Stimulated activated CD8-positive, alpha-beta memory T cell treated with anti-CD3 and anti-CD28 coated beads, Interleukin-2, amount 100 ng/mL, for 1 hour (primary cell): ENCODE data around the gene ACOT11.

ENCODE experiments used
- DNase-seq, 2 donors: peaks; one replicate each; pipeline ENCODE4 v3.0.0-alpha.2; 2020; ENCODE audit warnings: low read depth in 2 of 2

ACOT11 gene

DNA sequence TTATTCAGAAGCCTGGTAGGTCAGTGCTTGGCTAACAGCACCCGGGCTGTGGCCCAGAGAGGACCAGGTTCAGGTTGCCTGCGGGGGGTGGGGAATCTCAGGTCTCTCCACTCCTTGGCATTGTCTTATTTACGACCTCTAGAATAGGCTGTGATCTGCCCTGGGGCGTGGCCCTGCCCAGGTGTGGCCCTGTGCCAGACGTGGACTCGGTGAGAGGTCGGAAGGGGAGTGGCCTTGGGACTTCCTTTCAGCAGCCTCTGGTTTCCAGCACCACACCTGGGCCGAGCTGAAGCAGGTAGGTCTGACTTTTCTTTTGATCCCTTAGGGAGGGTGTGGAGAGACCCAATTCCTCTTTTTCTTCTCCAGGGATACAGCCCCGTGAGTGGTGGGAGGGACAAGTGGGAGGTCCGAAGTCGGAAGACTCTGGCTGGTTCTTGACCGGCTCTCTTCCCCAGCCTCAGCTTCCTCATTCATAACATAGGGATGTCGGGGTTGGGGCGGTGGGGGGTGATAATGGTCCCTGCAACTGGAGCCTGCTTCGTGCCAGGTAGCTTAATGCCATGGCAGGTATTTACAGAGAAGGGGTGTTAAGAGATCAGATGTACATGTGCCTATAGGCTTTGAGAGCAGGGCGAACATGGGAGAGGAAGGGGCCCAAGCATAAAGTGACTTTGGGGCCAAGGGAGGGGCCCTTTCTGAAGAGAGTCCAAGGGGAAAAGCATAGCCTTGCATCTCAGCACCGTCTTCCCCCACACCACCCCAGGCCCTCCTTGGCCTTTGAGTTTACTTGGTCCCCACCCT, 16.5 kb downstream of the ACOT11 start:
- no peak for DNase-seq

DNA sequence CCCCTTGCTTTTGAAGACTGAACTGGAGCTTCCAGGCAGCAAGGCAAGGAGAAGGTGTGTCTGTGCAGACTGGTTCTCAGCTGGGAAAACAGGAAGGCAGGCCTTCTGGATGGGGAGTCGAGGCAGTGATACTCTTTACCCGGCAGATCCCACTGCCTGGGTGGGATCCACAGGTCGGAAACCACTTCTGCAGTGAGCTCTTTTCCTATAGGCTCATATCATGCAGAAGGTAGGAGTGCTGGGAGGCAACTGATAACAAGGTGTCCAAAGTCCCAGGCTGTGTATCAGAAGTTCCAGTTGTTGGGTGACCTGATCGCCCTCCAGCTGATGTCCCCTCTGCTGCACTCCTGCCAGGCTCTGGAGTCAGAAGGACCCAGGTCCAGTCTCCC, 17.1 kb downstream of the ACOT11 start:
- no peak for DNase-seq

DNA sequence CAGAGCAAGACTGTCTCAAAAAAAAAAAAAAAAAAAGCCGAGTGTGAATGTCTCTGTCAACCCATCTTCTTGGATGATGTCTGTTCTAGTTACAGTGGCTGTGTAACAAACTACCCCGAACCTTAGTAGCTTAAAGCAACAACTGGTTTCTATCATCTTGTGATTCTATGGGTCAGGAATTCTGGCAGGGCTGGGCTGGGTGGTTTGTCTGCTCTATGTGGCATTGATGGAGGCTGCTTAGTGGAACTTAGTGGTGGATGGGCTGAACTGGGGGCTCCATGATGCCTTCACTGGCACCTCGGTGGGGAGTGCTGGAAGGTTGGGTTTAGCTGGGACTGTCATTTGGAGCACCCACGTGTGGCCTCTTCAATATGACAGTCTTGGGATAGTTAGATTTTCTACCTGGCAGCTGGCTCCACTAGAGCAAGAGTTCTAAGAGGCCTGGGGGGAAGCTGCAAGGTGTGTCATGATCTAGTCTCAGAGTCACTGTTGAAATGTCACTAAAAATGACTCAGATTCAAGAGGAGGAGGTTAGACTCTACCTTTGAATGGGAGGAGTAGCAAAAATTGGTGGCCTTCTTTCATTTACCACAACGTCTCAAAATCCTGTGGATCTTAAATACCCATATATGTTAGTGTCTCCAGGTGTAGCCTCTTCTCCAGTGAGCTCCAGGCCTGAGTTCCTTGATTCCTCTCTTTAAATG, 18.6 kb downstream of the ACOT11 start:
- no peak for DNase-seq

DNA sequence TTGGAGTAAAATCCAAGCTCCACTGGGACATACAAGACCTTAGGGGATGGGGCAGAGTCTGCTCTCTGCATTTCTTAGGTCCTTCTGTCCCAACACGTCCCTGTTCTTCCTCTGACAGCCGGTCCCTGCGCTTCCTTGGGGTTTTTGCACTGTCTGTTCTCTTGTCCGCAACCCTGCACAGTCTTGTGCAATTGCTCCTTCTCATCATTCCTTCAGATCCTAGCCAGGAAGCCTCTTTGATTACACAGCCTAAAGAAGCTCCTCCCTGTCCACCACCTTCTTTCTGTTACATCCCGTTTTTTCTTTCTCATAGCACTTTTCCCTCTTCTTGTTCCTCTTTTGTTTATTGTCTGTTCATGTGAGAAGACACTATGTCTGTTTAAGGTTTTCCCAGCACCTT, 19.9 kb downstream of the ACOT11 start:
- DNase-seq, result no peak

DNA sequence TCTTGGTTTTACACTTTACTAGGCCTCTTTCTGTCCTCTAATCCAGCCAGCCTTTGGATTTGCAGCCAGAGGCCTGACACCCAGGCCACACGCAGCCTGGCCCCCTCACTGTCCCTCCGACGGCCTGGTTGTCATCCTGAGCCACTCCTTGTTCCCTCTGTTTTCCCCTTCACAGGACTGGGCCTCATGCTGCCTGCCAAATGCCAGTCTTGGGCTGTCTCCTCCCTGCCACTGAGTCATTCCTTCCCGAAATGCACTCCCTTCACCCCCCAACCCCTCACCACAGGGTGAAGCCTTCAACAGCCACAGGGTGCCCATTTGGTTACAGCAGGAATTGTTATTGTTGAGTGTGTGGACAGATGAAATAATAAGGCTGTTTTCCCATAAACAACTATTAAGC, 21.3 kb downstream of the ACOT11 start:
- DNase-seq, result no peak

DNA sequence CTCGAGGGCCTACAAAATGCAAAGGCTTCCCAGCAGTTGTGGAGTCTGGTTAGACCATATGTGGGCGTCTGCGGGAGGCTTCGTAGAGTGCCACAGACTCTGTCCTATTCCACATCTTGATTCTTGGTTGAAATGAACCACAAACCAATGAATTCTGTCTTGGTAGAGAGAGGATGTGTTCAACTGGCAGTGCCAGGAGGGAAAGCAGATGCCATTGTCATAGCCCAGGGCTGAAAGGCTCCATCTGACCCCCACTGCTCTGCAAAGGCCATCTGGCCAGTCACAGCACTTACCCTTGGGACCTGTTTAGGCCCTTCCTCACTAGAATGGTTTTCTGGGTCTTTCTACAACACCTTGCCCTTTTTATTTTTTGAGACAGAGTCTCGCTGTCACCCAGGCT, 22.1 kb downstream of the ACOT11 start:
- DNase-seq, result no peak

DNA sequence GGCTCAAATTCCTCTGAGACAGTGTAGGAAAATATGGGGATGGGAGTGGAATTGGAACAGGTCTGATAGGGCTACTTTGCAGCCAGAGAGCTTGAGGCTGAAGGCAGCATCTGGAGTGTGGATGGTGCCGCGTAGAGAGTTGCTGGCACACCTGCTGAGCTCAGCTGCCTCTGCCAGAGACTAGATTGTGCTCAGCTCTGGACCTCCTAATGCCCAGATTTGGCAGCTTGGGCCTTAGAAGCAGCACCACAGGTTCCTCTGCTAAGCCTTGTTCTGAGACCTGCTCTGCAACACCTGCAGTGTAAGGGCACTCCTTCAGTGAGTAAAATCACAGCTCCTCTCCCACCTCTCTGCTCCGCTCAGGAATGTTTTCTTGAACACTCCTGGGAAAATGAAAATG, 23.3 kb downstream of the ACOT11 start:
- DNase-seq, result no peak

DNA sequence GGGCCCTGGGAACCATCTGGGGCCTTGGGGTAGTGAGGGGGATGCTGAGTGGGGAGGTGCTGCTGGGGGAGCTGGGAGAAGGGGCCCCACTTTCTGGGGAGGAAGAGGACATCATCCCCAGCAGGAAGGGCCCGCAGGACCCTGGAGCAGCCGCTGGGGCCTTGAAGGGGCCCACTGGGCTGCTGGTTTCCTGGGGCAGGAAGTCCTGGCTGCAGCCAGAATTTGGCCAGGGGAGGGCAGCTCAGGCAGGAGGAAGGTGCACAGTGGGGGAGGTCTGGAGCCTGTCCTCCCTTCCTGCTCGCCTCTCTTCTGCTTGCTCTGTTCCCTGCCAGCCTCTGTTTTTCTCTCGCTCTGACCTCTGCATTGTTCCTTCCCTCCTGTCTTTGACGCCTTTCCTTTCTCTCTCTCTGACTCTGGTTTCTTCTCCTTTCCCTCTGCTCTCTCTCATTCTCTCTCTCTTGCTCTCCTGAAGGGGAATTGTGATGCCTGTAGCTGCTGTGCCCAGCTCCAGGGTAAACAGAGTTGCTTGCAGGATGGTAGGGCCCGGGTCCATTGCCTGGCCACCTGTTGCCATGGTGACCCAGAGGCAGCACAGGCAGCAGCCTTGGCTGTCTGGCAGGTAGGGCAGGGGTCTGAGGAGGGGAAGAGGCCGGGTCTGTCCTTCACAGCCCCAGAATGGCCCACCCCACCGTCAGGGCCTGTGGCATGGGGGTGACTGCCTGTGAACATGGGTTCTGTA, 23.9 kb downstream of the ACOT11 start:
- DNase-seq, result no peak

DNA sequence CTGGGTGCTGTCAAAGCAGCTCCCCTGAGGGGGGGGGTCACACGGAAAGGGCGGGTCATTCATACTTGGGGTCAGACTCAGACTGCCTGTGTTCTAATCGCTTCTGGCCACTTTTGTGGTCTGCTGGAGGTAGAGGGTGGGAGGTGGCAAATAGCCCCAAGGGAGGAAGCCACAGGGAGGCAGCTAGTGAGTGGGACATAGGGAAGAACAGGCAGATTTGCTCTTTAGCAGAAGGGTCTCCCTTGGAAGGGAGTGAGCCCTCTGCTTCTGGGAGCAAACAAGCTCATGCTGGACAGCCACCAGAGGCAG, 24.5 kb downstream of the ACOT11 start:
- no peak for DNase-seq

DNA sequence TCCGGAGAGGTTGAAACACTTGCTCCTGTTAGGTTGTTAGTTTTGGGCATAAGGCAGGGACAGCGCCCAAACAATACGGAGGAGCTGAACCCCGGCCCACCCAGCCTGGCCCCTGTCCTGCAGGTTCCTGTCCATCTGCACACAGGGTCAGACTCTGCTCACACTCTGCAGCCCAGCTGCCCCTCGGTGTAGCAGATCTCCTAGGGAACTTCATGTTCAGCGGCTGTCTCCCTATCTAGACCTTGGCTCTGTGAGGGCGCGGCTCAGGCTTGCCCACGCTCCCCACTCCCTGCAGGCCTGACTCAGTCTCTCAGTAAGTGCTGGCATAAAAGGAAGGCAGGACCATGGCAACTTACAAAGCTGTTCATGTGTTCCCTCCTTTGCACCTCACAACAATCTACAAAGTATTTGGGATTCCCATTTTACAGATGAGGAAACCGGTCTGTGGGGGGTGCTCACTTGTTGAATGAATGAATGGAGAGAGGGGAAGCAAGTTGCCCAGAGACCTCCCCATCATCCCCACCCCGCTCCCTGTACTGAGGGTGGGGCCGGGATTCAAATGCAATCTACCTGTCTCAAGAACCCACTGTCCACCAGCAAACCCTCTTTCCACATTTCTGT, 26.2 kb downstream of the ACOT11 start:
- no peak for DNase-seq

DNA sequence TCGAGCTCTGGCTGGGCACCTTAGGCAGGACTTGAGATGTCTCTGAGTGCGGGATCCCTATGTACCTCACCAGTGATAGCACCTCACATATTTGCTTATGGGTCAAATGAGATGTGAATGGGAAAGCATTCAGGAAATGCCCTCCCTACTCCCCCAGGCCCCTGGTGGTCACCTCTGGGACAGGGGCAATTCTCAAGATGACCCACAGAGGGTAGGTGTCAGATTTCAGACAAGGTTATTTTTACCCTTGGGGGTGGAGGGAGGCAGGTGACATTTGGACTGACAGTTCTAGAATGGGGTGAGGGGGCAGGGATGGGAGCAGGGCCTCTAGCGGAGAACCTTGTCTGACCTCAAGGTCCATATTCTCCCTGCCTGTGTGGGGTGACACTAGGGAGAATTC, 27.1 kb downstream of the ACOT11 start:
- no peak for DNase-seq

DNA sequence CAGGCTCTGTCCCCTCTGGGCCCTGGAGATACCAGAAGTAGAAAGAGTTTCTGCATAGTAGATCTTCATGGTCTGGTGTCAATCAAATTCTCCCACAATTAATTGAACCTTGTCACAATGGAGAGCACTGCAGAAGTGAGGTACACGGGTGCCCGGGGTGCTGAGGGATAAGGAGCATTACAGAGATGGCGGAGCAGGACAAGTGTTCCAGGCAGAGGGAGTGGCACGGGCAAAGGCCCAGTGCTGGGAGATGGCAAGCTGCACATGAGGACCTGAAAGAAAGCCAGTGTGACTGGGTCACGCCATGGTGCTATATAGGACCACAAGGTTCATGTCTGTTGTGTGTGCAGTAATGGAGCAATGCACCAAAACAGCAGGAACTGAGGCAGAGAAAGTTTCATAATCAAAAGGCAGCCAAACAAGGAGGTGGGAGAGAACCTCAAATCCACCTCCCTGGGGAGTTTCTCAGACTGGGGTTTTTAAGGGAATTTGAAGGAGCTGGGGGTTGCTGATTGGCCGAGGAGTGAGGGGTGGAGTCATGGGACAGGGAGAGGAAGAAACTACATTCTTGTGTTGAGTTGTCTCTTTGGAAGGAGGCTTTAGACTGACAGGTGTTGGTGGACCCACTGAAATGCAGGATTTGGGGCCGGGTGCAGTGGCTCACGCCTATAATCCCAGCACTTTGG, 27.7 kb downstream of the ACOT11 start:
- DNase-seq, result no peak

DNA sequence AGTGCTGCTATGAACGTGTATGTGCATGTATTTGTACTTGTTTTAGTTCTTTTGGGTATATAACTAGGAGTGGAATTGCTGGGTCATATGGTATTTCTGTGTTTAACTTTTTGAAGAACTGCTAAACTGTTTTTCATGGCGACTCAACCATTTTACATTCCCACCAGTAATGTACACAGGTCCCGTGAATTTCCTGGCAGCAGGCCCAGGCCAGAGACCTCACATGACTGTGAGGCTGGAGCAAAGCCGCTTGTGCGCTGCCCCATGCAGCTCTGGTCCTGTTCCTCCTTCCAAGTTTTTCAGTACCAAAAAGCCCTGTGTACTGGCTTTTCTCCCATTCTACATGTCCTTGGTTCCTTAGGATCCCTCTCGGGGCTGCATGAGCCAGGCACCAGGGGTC, 29.6 kb downstream of the ACOT11 start:
- DNase-seq, result no peak

DNA sequence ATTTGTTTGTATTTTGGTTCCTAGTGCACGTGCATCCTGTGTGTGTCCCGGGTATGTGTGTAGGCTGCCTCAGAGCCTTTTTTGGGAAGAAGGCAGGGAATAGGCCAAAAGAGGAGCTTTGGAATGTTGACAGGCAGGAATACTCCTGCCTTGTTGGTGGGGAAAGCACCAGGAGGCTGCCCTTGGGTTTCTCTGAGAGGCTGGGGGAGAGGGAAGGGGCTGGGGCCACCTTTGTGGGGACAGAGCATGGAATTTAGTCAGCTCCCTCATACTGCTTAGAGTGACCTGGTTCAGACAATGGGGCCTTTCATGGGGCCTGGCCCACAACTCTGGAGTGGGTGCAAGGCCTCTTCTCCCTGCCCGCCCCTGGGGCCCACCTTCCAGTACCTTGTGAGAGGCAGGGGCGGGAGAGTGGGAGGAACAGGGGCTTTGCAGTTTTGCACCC, 31.3 kb downstream of the ACOT11 start:
- no peak for DNase-seq

DNA sequence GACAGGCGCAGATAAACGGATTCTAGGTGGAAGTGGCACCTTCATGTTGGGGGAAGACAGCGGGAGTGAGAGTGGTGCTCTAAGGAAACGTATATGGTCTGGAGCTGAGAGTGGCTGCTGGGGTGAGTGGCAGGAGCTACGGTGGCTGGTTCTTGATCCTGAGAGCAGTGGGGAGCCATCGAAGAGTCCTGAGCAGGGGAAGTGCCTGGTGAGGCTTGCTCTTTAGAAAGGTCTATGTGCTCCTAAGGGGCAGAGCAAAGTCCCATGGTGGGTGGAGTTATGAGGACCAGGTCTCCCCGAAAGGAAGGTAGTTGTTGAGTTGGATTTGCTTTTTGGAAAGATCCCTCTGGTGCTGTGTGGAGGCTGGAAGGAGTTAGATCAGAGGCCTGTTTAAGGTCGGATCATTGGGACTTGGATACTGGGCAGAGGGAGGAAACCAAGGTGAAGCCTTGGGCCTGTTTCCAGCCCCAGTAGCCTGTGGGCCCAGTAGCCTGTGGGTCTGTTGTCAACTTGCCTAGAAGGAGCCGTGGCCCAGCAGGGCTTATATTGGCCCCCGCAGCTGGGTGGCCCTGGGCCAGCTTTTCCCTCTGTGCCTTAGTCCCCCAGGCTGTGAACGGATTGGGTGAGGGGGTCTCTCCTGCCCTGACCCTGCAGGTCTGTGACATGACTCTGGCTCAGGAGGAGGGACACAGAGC, 33.0 kb downstream of the ACOT11 start:
- DNase-seq, result no peak

DNA sequence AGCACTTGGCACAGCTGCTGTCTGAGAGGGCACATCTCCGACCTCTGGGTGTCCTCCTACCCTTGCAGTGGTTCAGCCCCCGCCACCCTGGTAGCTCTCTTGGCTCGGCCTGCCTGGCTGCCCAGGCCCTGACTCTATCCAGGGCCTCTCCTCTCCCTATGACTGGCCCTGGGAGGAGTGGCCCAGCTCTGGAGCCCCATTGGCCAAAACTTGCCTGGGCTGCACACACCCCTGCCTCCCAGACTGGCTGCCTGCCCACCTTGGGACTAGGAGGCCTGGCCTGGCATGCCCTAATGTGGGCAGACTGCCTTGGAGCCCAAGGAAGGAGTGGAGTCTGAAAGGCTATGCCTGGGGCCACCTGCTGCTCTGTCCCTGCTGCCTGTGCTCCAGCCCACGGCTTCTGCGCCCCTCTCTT, 33.6 kb downstream of the ACOT11 start:
- DNase-seq, result no peak

DNA sequence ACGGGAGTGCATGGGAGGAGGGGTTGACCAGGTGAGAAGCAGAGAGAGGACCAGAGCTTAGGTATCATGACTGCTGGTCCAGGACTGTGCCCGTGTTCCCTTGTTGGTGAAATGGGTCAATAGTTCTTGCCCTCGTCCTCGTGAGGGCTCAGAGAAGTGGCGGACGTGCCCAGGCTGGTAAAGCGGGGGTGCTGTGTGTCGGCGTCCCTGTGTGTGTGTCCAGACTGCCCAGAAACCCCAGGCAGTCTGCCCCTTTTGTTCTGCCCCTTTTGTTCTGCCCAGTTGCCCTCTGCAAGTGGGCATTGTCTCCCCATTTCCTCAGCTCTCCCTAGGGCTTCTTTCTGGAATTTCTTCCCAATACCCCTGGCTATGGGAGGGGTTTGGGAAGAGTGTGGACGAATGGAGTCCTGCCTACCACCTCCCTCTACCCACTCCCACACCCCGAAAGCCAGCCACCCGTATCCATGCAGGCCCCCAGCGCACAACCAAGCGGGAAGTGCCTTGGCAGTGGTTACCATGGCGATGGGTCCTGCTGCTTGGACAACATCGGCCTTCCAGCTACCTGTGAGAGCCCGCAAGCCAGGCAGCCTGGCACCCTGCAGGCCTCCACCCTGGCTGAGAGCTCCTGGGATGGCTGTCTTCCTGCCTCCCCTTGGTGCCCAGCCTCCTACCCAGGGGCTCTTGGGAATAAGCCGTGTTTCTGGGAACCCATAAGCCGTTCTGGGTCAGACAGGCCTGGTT, 34.7 kb downstream of the ACOT11 start:
- no peak for DNase-seq

DNA sequence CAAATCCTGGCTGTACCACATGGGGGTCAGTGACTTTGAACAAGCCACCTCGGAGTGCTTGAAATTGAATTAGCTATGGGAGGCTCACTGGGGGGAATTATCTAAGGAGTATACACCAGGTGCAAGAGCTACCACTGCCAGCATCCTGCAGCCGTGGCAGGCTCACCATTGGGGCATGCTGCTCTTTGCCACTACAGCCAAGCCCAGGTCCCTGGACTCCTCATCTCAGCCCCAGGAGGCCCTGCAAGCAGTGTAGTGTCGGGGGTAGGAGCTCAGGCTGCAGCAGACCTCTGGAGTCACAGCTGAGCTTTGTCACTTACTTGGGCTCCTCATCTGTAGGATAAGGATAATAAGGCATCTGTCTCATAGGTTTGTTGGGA, 35.3 kb downstream of the ACOT11 start:
- DNase-seq, result no peak

DNA sequence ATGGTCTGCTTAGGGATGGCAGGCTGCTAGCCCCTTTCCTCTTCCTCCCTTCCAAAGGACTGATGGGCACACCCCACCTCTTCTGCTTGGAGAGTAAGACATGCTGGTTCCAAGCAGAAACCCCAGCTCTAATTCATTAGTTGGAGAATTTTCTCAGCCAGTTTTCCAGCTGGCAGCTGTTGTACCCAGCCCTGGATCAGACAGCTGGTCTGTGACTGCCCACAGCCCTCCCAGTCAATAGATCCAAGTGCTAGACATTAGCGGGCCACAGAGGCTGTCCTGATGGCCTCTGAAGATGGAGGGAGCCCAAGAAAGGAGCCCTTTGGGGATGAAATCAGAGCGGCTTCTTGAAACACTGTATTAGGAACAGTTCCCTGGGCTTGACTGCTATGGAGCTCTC, 35.8 kb downstream of the ACOT11 start:
- no peak for DNase-seq

DNA sequence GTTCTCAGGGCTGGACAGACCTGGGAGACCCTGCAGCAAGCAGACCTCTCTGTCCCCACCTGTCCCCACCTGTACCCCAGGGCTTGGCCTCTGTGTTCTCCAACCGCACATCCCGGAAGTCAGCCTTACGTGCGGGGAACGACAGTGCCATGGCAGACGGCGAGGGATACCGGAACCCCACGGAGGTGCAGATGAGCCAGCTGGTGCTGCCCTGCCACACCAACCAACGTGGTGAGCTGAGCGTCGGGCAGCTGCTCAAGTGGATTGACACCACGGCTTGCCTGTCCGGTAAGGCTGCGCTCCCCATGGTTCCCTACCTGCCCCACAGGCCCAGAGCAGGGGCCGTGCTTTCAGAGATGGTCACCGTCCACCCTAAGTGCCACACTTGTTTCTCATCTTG, 36.5 kb downstream of the ACOT11 start:
- DNase-seq, result no peak
